CD14-positive monocyte (primary cell): Measurements from ENCODE around the gene RPS6KB2. TPM values are rescaled to one million over a fixed set of nuclear protein-coding genes. Genes with fewer than 3 reads are reported as not detected.

ENCODE experiments used
- DNase-seq, 3 donors: peaks; one replicate each; pipeline ENCODE4 v3.0.0-alpha.2; 2011 to 2022
- H2AFZ ChIP-seq: 2 replicates; pipeline ENCODE4 v1.6.0; 2012; ENCODE audit warnings: mild to moderate bottlenecking, low read depth, low read length, inconsistent platforms; ENCODE audit not compliant: insufficient read depth, poor library complexity, severe bottlenecking
- H3K27ac ChIP-seq, 2 donors: 1 replicate in 1 of 2; 2 replicates in 1 of 2; pipeline ENCODE4 v1.5.1; 2012 to 2013; ENCODE audit warnings: low read length in 2 of 2, control low read depth in 1 of 2, inconsistent platforms in 1 of 2, low read depth in 1 of 2, mild to moderate bottlenecking in 1 of 2
- H3K27me3 ChIP-seq, 2 donors: one replicate each; pipeline versions ENCODE4 v1.6.0 to v1.6.1; 2011 to 2013; ENCODE audit warnings: low read length in 2 of 2; ENCODE audit not compliant: control insufficient read depth in 2 of 2, insufficient read depth in 2 of 2
- H3K36me3 ChIP-seq, 2 donors: replicated peaks in 1 of 2; 1 replicate in 1 of 2; 2 replicates in 1 of 2; pipeline versions ENCODE4 v1.5.1 to v1.6.1; 2012 to 2013; ENCODE audit warnings: low read length in 2 of 2, control low read depth in 1 of 2, inconsistent platforms in 1 of 2, mild to moderate bottlenecking in 1 of 2; ENCODE audit not compliant: insufficient read depth in 2 of 2, control insufficient read depth in 1 of 2
- H3K4me1 ChIP-seq, 2 donors: 1 replicate in 1 of 2; 2 replicates in 1 of 2; pipeline versions ENCODE4 v1.5.1 to v1.6.1; 2012 to 2013; ENCODE audit warnings: low read length in 2 of 2, control low read depth in 1 of 2, inconsistent platforms in 1 of 2, mild to moderate bottlenecking in 1 of 2, moderate library complexity in 1 of 2; ENCODE audit not compliant: insufficient read depth in 2 of 2, control insufficient read depth in 1 of 2
- H3K4me2 ChIP-seq: replicated peaks from 2 replicates; pipeline ENCODE3; 2012; ENCODE audit warnings: low read length, moderate library complexity, mild to moderate bottlenecking; ENCODE audit not compliant: poor library complexity, severe bottlenecking; ENCODE audit errors: extremely low read depth
- H3K4me3 ChIP-seq, 3 experiments: fragments of 200-600 bp in 1 of 3; sonication (generic) in 1 of 3; replicated peaks in 1 of 3; 1 replicate in 2 of 3; 2 replicates in 1 of 3; pipeline ENCODE4 v1.5.1; 2011 to 2013; ENCODE audit warnings: low read length in 3 of 3, mild to moderate bottlenecking in 3 of 3, control low read depth in 2 of 3, low read depth in 2 of 3, inconsistent platforms in 1 of 3, moderate library complexity in 1 of 3
- H3K79me2 ChIP-seq: 2 replicates; pipeline ENCODE4 v1.6.0; 2012; ENCODE audit warnings: mild to moderate bottlenecking, control low read depth, inconsistent platforms, low read length, moderate library complexity; ENCODE audit not compliant: insufficient read depth
- H3K9ac ChIP-seq: 2 replicates; pipeline ENCODE4 v1.6.0; 2017; ENCODE audit warnings: low read length, mild to moderate bottlenecking; ENCODE audit not compliant: insufficient read depth, poor library complexity, severe bottlenecking
- H3K9me3 ChIP-seq, 2 donors: replicated peaks in 1 of 2; 1 replicate in 1 of 2; 2 replicates in 1 of 2; pipeline versions ENCODE4 v1.5.1 to v1.6.1; 2012 to 2013; ENCODE audit warnings: low read length in 2 of 2, control low read depth in 1 of 2; ENCODE audit not compliant: control insufficient read depth in 1 of 2, insufficient read depth in 1 of 2
- H4K20me1 ChIP-seq: 2 replicates; pipeline ENCODE4 v1.6.0; 2012; ENCODE audit warnings: mild to moderate bottlenecking, low read length, control low read depth, moderate library complexity; ENCODE audit not compliant: insufficient read depth
- H3K27ac Mint-ChIP-seq, 7 donors: one replicate each; pipeline ENCODE4 v1.8.0; 2020; ENCODE audit warnings: mild to moderate bottlenecking in 7 of 7, mixed read lengths in 7 of 7, moderate library complexity in 6 of 7, inconsistent platforms in 2 of 7
- H3K27me3 Mint-ChIP-seq, 3 donors: one replicate each; pipeline ENCODE4 v1.8.0; 2021 to 2022; ENCODE audit warnings: low read depth in 3 of 3, mild to moderate bottlenecking in 3 of 3, mixed read lengths in 3 of 3, moderate library complexity in 3 of 3, inconsistent platforms in 1 of 3
- H3K36me3 Mint-ChIP-seq, 2 donors: one replicate each; pipeline ENCODE4 v1.8.0; 2020; ENCODE audit warnings: mixed read lengths in 2 of 2, inconsistent platforms in 1 of 2, mild to moderate bottlenecking in 1 of 2
- H3K4me1 Mint-ChIP-seq: one replicate; pipeline ENCODE4 v1.8.0; 2020; ENCODE audit warnings: mild to moderate bottlenecking, mixed read lengths
- H3K4me3 Mint-ChIP-seq, 2 donors: one replicate each; pipeline ENCODE4 v1.8.0; 2020; ENCODE audit warnings: mild to moderate bottlenecking in 2 of 2, mixed read lengths in 2 of 2, moderate library complexity in 1 of 2
- H3K9me3 Mint-ChIP-seq, 7 donors: one replicate each; pipeline ENCODE4 v1.8.0; 2020 to 2022; ENCODE audit warnings: mixed read lengths in 7 of 7, mild to moderate bottlenecking in 6 of 7, moderate library complexity in 6 of 7, inconsistent platforms in 2 of 7
- WGBS: methylation state at CpG from one replicate; pipeline ENCODE4 v1.1.5; 2013; ENCODE audit warnings: missing lambda C conversion rate; ENCODE audit not compliant: insufficient coverage; 5-methylcytosine and 5-hydroxymethylcytosine counted together
- intact Hi-C, 2 donors: fragments of 100-400 bp; cut with micrococcal nuclease; formaldehyde crosslinking; loops; one replicate each; pipeline versions ENCODE4 v1.15.0 to v1.15.1; 2023
- polyA plus RNA-seq, 3 donors: library from polyadenylated mRNA; depleted of rRNA in 1 of 3; unstranded in 2 of 3; stranded (reverse) in 1 of 3; fragments of 300-500 nt in 2 of 3; fragments of >200 nt in 1 of 3; fragmentation: Illumina TruSeq in 2 of 3; gene quantifications; 1 replicate in 2 of 3; 2 replicates in 1 of 3; pipeline ENCODE4 v1.2.3, GENCODE V29; 2012 to 2021
- TF ChIP-seq, protein P1 (sequence below): fragments of 200-600 bp; IDR thresholded peaks from one replicate; pipeline ENCODE4 v1.8.0; 2022; ENCODE audit warnings: antibody characterized with exemption, mild to moderate bottlenecking

The RPS6KB2 gene
- polyA plus RNA-seq, 3 donors, result 51.6 to 101 (median 53.8) TPM

DNA sequence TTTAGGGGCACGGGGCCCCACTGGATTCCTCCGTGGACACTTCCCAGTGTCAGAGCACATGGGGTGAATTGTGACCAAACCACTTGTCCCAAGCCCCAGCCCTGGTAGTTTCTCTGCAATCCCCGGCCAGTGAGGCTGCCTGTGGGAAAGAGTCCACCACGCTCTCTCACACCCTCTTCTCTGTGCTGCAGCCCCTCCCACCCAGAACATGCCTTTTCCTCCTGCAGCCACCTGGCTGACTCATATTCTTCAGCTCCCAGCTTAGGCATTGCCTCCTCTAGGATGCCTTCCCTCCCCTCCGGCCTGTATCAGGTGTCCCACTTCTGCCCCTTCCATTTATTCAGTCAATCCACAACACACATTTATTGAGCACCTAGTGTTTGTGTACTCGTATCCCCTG is 5.4 kb upstream of the RPS6KB2 start:
- no peak overlapping the region for H2AFZ ChIP-seq
- H3K4me1 ChIP-seq, result peaks cover 27 to 43% of the 10 kb centered on the region in 2 donors
- peak overlapping the region in 1 of 2 donors; percentile 12 for H3K4me3 Mint-ChIP-seq
- no peak overlapping the region for H3K9ac ChIP-seq
- no peaks in the 10 kb centered on the region for H3K36me3 ChIP-seq
- TF ChIP-seq, protein P1, sequence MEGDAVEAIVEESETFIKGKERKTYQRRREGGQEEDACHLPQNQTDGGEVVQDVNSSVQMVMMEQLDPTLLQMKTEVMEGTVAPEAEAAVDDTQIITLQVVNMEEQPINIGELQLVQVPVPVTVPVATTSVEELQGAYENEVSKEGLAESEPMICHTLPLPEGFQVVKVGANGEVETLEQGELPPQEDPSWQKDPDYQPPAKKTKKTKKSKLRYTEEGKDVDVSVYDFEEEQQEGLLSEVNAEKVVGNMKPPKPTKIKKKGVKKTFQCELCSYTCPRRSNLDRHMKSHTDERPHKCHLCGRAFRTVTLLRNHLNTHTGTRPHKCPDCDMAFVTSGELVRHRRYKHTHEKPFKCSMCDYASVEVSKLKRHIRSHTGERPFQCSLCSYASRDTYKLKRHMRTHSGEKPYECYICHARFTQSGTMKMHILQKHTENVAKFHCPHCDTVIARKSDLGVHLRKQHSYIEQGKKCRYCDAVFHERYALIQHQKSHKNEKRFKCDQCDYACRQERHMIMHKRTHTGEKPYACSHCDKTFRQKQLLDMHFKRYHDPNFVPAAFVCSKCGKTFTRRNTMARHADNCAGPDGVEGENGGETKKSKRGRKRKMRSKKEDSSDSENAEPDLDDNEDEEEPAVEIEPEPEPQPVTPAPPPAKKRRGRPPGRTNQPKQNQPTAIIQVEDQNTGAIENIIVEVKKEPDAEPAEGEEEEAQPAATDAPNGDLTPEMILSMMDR, result no peak
- H3K4me3 ChIP-seq, result no peak overlapping the region
- H3K4me2 ChIP-seq, result no peak overlapping the region
- H3K79me2 ChIP-seq, result no peaks in the 10 kb centered on the region
- H3K4me1 Mint-ChIP-seq, result peaks cover 24% of the 10 kb centered on the region
- peaks cover 0 to 23% of the 10 kb centered on the region in 2 donors for H3K27me3 ChIP-seq
- peaks cover 15 to 26% (median 26%) of the 10 kb centered on the region in 3 donors for H3K27me3 Mint-ChIP-seq
- no peaks in the 10 kb centered on the region for H3K36me3 Mint-ChIP-seq
- no peaks in the 10 kb centered on the region for H4K20me1 ChIP-seq
- no peak overlapping the region for H3K27ac ChIP-seq
- no peak for DNase-seq
- intact Hi-C loops, result no loop called here
- H3K27ac Mint-ChIP-seq, result no peak overlapping the region
- WGBS, result 80% methylated on average over 6 of the region's 6 CpGs
- H3K9me3 ChIP-seq, result no peaks in the 10 kb centered on the region
- H3K9me3 Mint-ChIP-seq, result peaks cover 0 to 2% (median 0%) of the 10 kb centered on the region in 7 donors

DNA sequence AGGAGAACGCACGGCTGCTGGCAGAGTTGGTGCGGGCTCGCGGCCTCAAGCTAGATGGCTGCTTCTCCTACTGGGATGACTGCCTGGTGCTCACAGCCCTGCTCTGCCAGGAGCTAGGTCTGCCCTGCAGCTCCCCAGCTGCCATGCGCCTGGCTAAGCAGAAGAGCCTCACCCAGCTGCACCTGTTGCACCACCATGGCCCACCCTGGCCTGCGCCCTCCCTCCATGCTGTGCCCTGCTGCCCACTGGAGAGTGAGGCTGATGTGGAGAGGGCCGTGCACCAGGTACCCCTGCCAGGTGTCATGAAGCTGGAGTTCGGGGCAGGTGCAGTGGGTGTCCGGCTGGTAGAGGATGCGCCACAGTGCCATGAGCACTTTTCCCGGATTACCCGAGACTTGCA is 4.8 kb upstream of the RPS6KB2 start:
- peak overlapping the region in 1 of 2 donors; percentile 12 for H3K4me3 Mint-ChIP-seq
- intact Hi-C loops, result no loop called here

More for the DNA sequence above, 4.8 kb upstream of the RPS6KB2 start:
- peaks cover under 1% of the 10 kb centered on the region for H3K79me2 ChIP-seq
- TF ChIP-seq, protein P1, result no peak
- Mint-ChIP-seq H3K27me3 (peaks cover 9 to 20% (median 20%) of the 10 kb centered on the region in 3 donors), H3K27ac (no peak overlapping the region), H3K4me1 (peaks cover 25% of the 10 kb centered on the region), H3K9me3 (no peaks in the 10 kb centered on the region), H3K36me3 (no peaks in the 10 kb centered on the region)
- no peaks in the 10 kb centered on the region for H3K9me3 ChIP-seq
- WGBS, result 95% methylated on average over 12 of the region's 13 CpGs
- H3K9ac ChIP-seq, result no peak overlapping the region
- no peaks in the 10 kb centered on the region for H3K36me3 ChIP-seq
- peaks cover 27 to 40% of the 10 kb centered on the region in 2 donors for H3K4me1 ChIP-seq
- no peaks in the 10 kb centered on the region for H4K20me1 ChIP-seq
- H3K4me2 ChIP-seq, result no peak overlapping the region
- H3K27me3 ChIP-seq, result peaks cover 0 to 17% of the 10 kb centered on the region in 2 donors
- DNase-seq, result no peak
- H2AFZ ChIP-seq, result no peak overlapping the region
- no peak overlapping the region for H3K4me3 ChIP-seq
- no peak overlapping the region for H3K27ac ChIP-seq
